Heart left ventricle (tissue), 13 donors: ENCODE data around the gene ZBTB42.

ENCODE experiments used
- CTCF ChIP-seq, 12 donors: fragments of 200-600 bp; sonication (generic) in 4 of 12; IDR thresholded peaks; one replicate each; pipeline versions ENCODE4 v1.5.0 to v1.8.0; 2018 to 2022; ENCODE audit warnings: antibody characterized with exemption in 12 of 12, mild to moderate bottlenecking in 5 of 12
- POLR2A ChIP-seq, 2 donors: fragments of 450-650 bp; IDR thresholded peaks; one replicate each; pipeline ENCODE4 v1.6.1; 2017; ENCODE audit warnings: antibody characterized with exemption in 2 of 2, mild to moderate bottlenecking in 2 of 2, moderate library complexity in 2 of 2
- donor health status: ischemic (EF 13 %, LVEDD 7.1; RV severe dilation, severe dysfunction).
- donor health status: DM: no; HTN: yes; CAD: no.
- donor health status: DM: no; HTN: no; CAD: no.
- donor health status: ischemic (EF 25% LVEDD 6.9; RV normal size, moderate dysfunction).
- donor health status: ischemic (EF 25% LVEDD 5.7; RV mildly dilated, moderate dysfunction).
- donor health status: ischemic (EF 35%, LVEDD 5.7; RV mildly dilated, moderate dysfunction).
- donor health status: nonischemic (EF 11% LVEDD 7.7; RV severe dilation, severe dysfunction).
- donor health status: DM: yes; HTN: yes; CAD: no.
- donor health status: PGD.
- donor health status: ischemic (EF 29% LVEDD 5.4; RV normal size, mild dysfunction).
- donor health status: nonischemic (EF 23%, LVEDD 6.1; RV moderate dilation, normal function).

GRCh38 chr14:104787736-104788135 lies 13.2 kb upstream of the ZBTB42 start:
- TF ChIP-seq CTCF (IDR thresholded peaks at IDR 0.05) (no peak), POLR2A (IDR thresholded peaks at IDR 0.05) (no peak)
